Endothelial cell of umbilical vein (primary cell): ENCODE measurements around the gene PAGR1. TPM values are rescaled to one million over a fixed set of nuclear protein-coding genes. Genes with fewer than 3 reads are reported as not detected.

Experiments
- BruUV-seq: library from RNA; stranded (reverse); fragments of 400-500 nt; replicated peaks from 2 replicates; lab custom pipeline; 2021; lab: Mats Ljungman, UMichigan
- CTCF ChIA-PET: fragments of 300-600, 350-600 bp; sonication (Branson Sonifier 250); formaldehyde crosslinking; loops from one replicate; lab custom pipeline; 2021; ENCODE audit warnings: antibody characterized with exemption, inconsistent platforms; lab: Charles Lee
- POLR2A ChIA-PET: fragments of 300-600, 350-600 bp; sonication (Branson Sonifier 250); formaldehyde crosslinking; loops from one replicate; lab custom pipeline; 2021; ENCODE audit warnings: antibody characterized with exemption, inconsistent platforms; lab: Charles Lee
- DNase-seq: peaks from one replicate; pipeline ENCODE4 v3.0.0-alpha.2; 2011; ENCODE audit warnings: low read depth, low spot score
- FAIRE-seq: peaks from 2 replicates; lab custom pipeline; 2011; peaks lifted over from hg19 to GRCh38; lab: Jason Lieb, UNC
- H2AFZ ChIP-seq: 2 replicates; pipeline ENCODE4 v1.6.0; 2012; ENCODE audit warnings: low read depth, low read length, control low read depth, inconsistent platforms
- H3K27ac ChIP-seq: 2 replicates; pipeline ENCODE4 v1.5.1; 2011; ENCODE audit warnings: low read depth, mild to moderate bottlenecking, control low read depth, low read length, moderate library complexity; ENCODE audit not compliant: insufficient read depth
- H3K27me3 ChIP-seq, 2 experiments: 2 replicates each; pipeline versions ENCODE4 v1.6.0 to v1.6.1; 2011; ENCODE audit warnings: low read length in 2 of 2, mixed read lengths in 1 of 2; ENCODE audit not compliant: control insufficient read depth in 2 of 2, insufficient read depth in 2 of 2
- H3K36me3 ChIP-seq, 2 experiments: 2 replicates in 1 of 2; 3 replicates in 1 of 2; pipeline ENCODE4 v1.5.1; 2011; ENCODE audit warnings: low read length in 2 of 2, mild to moderate bottlenecking in 1 of 2, moderate library complexity in 1 of 2; ENCODE audit not compliant: control insufficient read depth in 2 of 2, insufficient read depth in 2 of 2; ENCODE audit errors: extremely low read depth in 1 of 2
- H3K4me1 ChIP-seq: 3 replicates; pipeline ENCODE4 v1.5.1; 2011; ENCODE audit warnings: mild to moderate bottlenecking, low read length; ENCODE audit not compliant: control insufficient read depth, insufficient read depth; ENCODE audit errors: extremely low read depth
- H3K4me2 ChIP-seq: 2 replicates; pipeline ENCODE4 v1.6.1; 2011; ENCODE audit warnings: low read length, control low read depth, mixed read lengths; ENCODE audit not compliant: insufficient read depth
- H3K4me3 ChIP-seq, 3 experiments: fragments of 200-600 bp in 1 of 3; sonication (generic), shearing (Covaris generic) in 1 of 3; replicated peaks in 1 of 3; 2 replicates each; pipeline ENCODE4 v1.5.1; 2011 to 2016; ENCODE audit warnings: control low read depth in 3 of 3, low read length in 3 of 3, mild to moderate bottlenecking in 2 of 3, inconsistent platforms in 1 of 3, low read depth in 1 of 3, moderate library complexity in 1 of 3; ENCODE audit not compliant: insufficient read depth in 1 of 3
- H3K79me2 ChIP-seq: 2 replicates; pipeline ENCODE4 v1.6.0; 2012; ENCODE audit warnings: low read length, inconsistent platforms; ENCODE audit not compliant: control insufficient read depth, insufficient read depth
- H3K9ac ChIP-seq: replicated peaks from 2 replicates; pipeline ENCODE3; 2011; ENCODE audit warnings: low read length, control low read depth; ENCODE audit not compliant: insufficient read depth; ENCODE audit errors: extremely low read depth
- H3K9me1 ChIP-seq: replicated peaks from 3 replicates; pipeline ENCODE4 v1.6.0; 2011; ENCODE audit warnings: mild to moderate bottlenecking, low read length; ENCODE audit not compliant: control insufficient read depth, insufficient read depth; ENCODE audit errors: extremely low read depth
- H3K9me3 ChIP-seq: replicated peaks from 2 replicates; pipeline ENCODE4 v1.5.1; 2012; ENCODE audit warnings: low read length, inconsistent platforms; ENCODE audit not compliant: control insufficient read depth, insufficient read depth
- H4K20me1 ChIP-seq: replicated peaks from 2 replicates; pipeline ENCODE3; 2011; ENCODE audit warnings: mild to moderate bottlenecking, low read length; ENCODE audit not compliant: control insufficient read depth, insufficient read depth; ENCODE audit errors: extremely low read depth
- EZH2 ChIP-seq: IDR thresholded peaks from 2 replicates; pipeline ENCODE4 v1.6.1; 2012; ENCODE audit warnings: borderline replicate concordance, low read depth, mild to moderate bottlenecking, moderate library complexity, low read length, inconsistent platforms; ENCODE audit not compliant: severe bottlenecking
- FOS ChIP-seq: IDR thresholded peaks from 2 replicates; pipeline ENCODE4 v1.6.1; 2011; ENCODE audit warnings: mild to moderate bottlenecking, low read length, moderate library complexity, borderline replicate concordance; ENCODE audit not compliant: insufficient read depth
- GATA2 ChIP-seq: IDR thresholded peaks from 2 replicates; pipeline ENCODE4 v1.7.0; 2011; ENCODE audit warnings: low read depth, mild to moderate bottlenecking, moderate library complexity, mixed read lengths, low read length; ENCODE audit not compliant: insufficient read length, insufficient read depth
- JUN ChIP-seq: IDR thresholded peaks from 2 replicates; pipeline ENCODE4 v1.6.1; 2011; ENCODE audit warnings: borderline replicate concordance, low read depth; ENCODE audit not compliant: insufficient read length, insufficient read depth
- MAX ChIP-seq: IDR thresholded peaks from 2 replicates; pipeline ENCODE4 v1.6.1; 2011; ENCODE audit not compliant: insufficient read depth, insufficient read length
- MYC ChIP-seq: IDR thresholded peaks from one replicate; pipeline ENCODE4 v1.6.1; 2011; ENCODE audit warnings: mild to moderate bottlenecking, low read depth, low read length
- POLR2A ChIP-seq: IDR thresholded peaks from 2 replicates; pipeline ENCODE4 v1.6.1; 2012; ENCODE audit warnings: low read depth, mild to moderate bottlenecking, control low read depth, low read length
- POLR2AphosphoS5 ChIP-seq: IDR thresholded peaks from 2 replicates; pipeline ENCODE4 v1.6.1; 2012; ENCODE audit warnings: low read depth, mild to moderate bottlenecking, control low read depth, low read length, moderate library complexity; ENCODE audit not compliant: insufficient read depth
- dilution Hi-C: fragments of 300-500 bp; cut with MboI; formaldehyde crosslinking; loops from one replicate; pipeline ENCODE4 v1.15.0; 2019; ENCODE audit warnings: low sequenced_read_pairs; ENCODE audit not compliant: extremely low pct_ligation_motif_present
- intact Hi-C: fragments of 100-400 bp; cut with micrococcal nuclease; formaldehyde crosslinking; loops from one replicate; pipeline ENCODE4 v1.10.0; 2022
- polyA plus RNA-seq, 4 experiments: library from polyadenylated mRNA; depleted of rRNA in 3 of 4; stranded (reverse) in 3 of 4; unstranded in 1 of 4; fragments of >200 nt; gene quantifications; 2 replicates each; pipeline versions ENCODE4 v1.2.1 to v1.2.3, GENCODE V29; 2011 to 2012; ENCODE audit warnings: missing spikeins in 1 of 4
- total RNA-seq: library from RNA; stranded (reverse); gene quantifications from 2 replicates; pipeline ENCODE4 v1.2.3, GENCODE V29; 2021
- TF ChIP-seq, protein P1 (sequence below), 2 donors: IDR thresholded peaks; 1 replicate in 1 of 2; 2 replicates in 1 of 2; pipeline ENCODE4 v1.5.1; 2011; ENCODE audit warnings: low read length in 2 of 2, mild to moderate bottlenecking in 2 of 2, moderate library complexity in 2 of 2, control low read depth in 1 of 2, inconsistent platforms in 1 of 2, low read depth in 1 of 2; ENCODE audit not compliant: insufficient read depth in 1 of 2; ENCODE audit errors: extremely low read depth in 1 of 2

The PAGR1 gene
- total and polyA plus RNA-seq, 2 donors (not counting 3 experiments of a cell fraction or from before 2014, with no cell fraction given), result 15.9 to 26.3 TPM

DNA sequence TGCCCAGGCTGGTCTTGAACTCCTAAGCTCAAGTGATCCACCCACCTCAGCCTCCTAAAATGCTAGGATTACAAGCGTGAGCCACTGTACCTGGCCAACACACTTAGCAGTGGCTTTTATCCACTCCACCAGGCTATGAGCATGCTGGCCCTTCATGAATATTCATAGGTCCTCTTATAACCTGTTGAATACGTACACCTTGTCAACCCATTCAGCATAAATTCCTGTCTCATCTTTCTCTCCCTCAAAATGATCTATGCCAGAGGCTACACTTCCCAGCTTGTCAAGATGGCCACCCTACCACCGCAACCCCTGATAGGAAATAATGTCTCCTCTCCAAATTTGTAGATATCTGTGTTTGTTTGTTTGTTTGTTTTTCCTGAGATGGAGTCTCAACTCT is 48.9 kb upstream of the PAGR1 start:
- no peak overlapping the region for H3K27ac ChIP-seq

More for the DNA sequence above, 48.9 kb upstream of the PAGR1 start:
- Histone ChIP-seq H3K9me3 (no peaks in the 10 kb centered on the region), H3K9ac (no peak overlapping the region), H3K79me2 (no peaks in the 10 kb centered on the region), H3K36me3 (no peaks in the 10 kb centered on the region), H3K4me2 (no peak overlapping the region), H4K20me1 (no peaks in the 10 kb centered on the region), H3K27me3 (no peaks in the 10 kb centered on the region), H2AFZ (no peak overlapping the region), H3K9me1 (no peaks in the 10 kb centered on the region), H3K4me1 (no peaks in the 10 kb centered on the region), H3K4me3 (no peak overlapping the region)
- no TSS peak for BruUV-seq
- POLR2A ChIA-PET, result no interaction called here
- CTCF ChIA-PET, result interaction anchor here (1.2 to 4.0 kb wide), 2 partner anchors 18 to 23 kb away, joined by 3 to 26 read pairs; partner anchors contain the start of gene KIF22
- dilution Hi-C loops, result no loop called here
- FAIRE-seq (no peak), DNase-seq (no peak)
- TF ChIP-seq POLR2AphosphoS5 (no peak), EZH2 (no peak), GATA2 (no peak), POLR2A (no peak), MAX (no peak), JUN (no peak), MYC (no peak), FOS (no peak)
- TF ChIP-seq, protein P1, sequence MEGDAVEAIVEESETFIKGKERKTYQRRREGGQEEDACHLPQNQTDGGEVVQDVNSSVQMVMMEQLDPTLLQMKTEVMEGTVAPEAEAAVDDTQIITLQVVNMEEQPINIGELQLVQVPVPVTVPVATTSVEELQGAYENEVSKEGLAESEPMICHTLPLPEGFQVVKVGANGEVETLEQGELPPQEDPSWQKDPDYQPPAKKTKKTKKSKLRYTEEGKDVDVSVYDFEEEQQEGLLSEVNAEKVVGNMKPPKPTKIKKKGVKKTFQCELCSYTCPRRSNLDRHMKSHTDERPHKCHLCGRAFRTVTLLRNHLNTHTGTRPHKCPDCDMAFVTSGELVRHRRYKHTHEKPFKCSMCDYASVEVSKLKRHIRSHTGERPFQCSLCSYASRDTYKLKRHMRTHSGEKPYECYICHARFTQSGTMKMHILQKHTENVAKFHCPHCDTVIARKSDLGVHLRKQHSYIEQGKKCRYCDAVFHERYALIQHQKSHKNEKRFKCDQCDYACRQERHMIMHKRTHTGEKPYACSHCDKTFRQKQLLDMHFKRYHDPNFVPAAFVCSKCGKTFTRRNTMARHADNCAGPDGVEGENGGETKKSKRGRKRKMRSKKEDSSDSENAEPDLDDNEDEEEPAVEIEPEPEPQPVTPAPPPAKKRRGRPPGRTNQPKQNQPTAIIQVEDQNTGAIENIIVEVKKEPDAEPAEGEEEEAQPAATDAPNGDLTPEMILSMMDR (IDR thresholded peaks at IDR 0.05; ENCODE audit: extremely low read depth in 1 of 2, insufficient read depth in 1 of 2, low read depth in 1 of 2, low read length in 2 of 2), result no peak
- intact Hi-C loops, result no loop called here
